Measurements from ENCODE around the gene PRND. TPM values are rescaled to one million over a fixed set of nuclear protein-coding genes. Genes with fewer than 3 reads are reported as not detected.

The PRND gene
- total and polyA plus RNA-seq, 10 of the 15 experiments (the other 5 are each of a cell fraction or from before 2014, with no cell fraction given), result not detected

GRCh38 chr20:4694076-4694475, 27.6 kb upstream of the PRND start:
- WGBS (ENCODE audit: insufficient coverage, insufficient replicate concordance, low lambda C conversion rate, missing lambda C conversion rate), result 93% methylated on average over 1 of the region's 1 CpG
- Histone ChIP-seq H3K4me1 (ENCODE audit: control insufficient read depth, insufficient read depth, low read length) (no peaks in the 10 kb centered on the region), H3K36me3 (ENCODE audit: control insufficient read depth in 2 of 2, insufficient read depth in 2 of 2, low read length in 1 of 2) (no peaks in the 10 kb centered on the region), H3K4me2 (ENCODE audit: control insufficient read depth, insufficient read depth) (no peak overlapping the region), H3K9me3 (replicated peaks; ENCODE audit: control insufficient read depth, insufficient read depth, low read length) (no peaks in the 10 kb centered on the region), H3K27ac (ENCODE audit: control insufficient read depth, insufficient read depth) (no peak overlapping the region), H3K79me2 (ENCODE audit: control insufficient read depth, insufficient read depth, low read length) (no peaks in the 10 kb centered on the region), H3K27me3 (replicated peaks in 1 of 2; ENCODE audit: control insufficient read depth in 2 of 2, insufficient read depth in 2 of 2, low read length in 1 of 2) (no peaks in the 10 kb centered on the region), H3K4me3 (no peak overlapping the region), H2AFZ (ENCODE audit: control insufficient read depth, low read depth, low read length) (no peak overlapping the region), H4K20me1 (ENCODE audit: control insufficient read depth, insufficient read depth) (no peaks in the 10 kb centered on the region), H3K9ac (ENCODE audit: control insufficient read depth, insufficient read depth, low read length) (no peak overlapping the region)
- RAD21 ChIA-PET (ENCODE audit: unreplicated experiment), result no interaction called here
- DNase-seq (ENCODE audit: low read depth, low spot score), result no peak
- SMC1A ChIA-PET (ENCODE audit: uncharacterized antibody, unreplicated experiment), result no interaction called here
- POLR2A ChIA-PET, result interaction anchor here (0.7 kb wide), 1 partner anchor 13 kb away, joined by 3 read pairs; no protein-coding TSS in a partner anchor
- CTCF ChIA-PET, result no interaction called here
- no peak for FAIRE-seq
- in situ Hi-C loops (cut with MboI) (no loop called here), intact Hi-C loops (cut with micrococcal nuclease; ENCODE audit: unreplicated experiment) (no loop called here)
- ATAC-seq, result no peak
- no TSS peak for BruUV-seq (replicated peaks)
- no peak for TF ChIP-seq RAD51 (IDR thresholded peaks at IDR 0.05)
- no peak for TF ChIP-seq FOS (IDR thresholded peaks at IDR 0.05; ENCODE audit: borderline replicate concordance, extremely low read depth, insufficient read length)
- TF ChIP-seq BHLHE40 (IDR thresholded peaks at IDR 0.05; ENCODE audit: borderline replicate concordance in 1 of 2, low read depth in 2 of 2, low read length in 1 of 2), result no peak
- TF ChIP-seq MXI1 (IDR thresholded peaks at IDR 0.05; ENCODE audit: low read depth, low read length), result no peak
- no peak for TF ChIP-seq EP300 (IDR thresholded peaks at IDR 0.05; ENCODE audit: borderline replicate concordance in 1 of 2, control insufficient read depth in 1 of 2, low read depth in 2 of 2, low read length in 2 of 2)
- no peak for TF ChIP-seq NFXL1 (IDR thresholded peaks at IDR 0.05; ENCODE audit: borderline replicate concordance)
- no peak for TF ChIP-seq ZNF274 (IDR thresholded peaks at IDR 0.05; ENCODE audit: insufficient read depth, insufficient read length)
- TF ChIP-seq EED (IDR thresholded peaks at IDR 0.05; ENCODE audit: low read depth), result no peak
- TF ChIP-seq SREBF1 (IDR thresholded peaks at IDR 0.05; ENCODE audit: low read length), result no peak
- no peak for TF ChIP-seq MYC (IDR thresholded peaks at IDR 0.05; ENCODE audit: insufficient read depth, insufficient read length, insufficient replicate concordance, low read length, severe bottlenecking)
- TF ChIP-seq CBX3 (IDR thresholded peaks at IDR 0.05; ENCODE audit: borderline replicate concordance, low read depth), result no peak
- no peak for TF ChIP-seq SMAD1 (IDR thresholded peaks at IDR 0.05; ENCODE audit: low read depth, partially characterized antibody)
- TF ChIP-seq ZNF217 (IDR thresholded peaks at IDR 0.05), result no peak
- TF ChIP-seq KDM1A (IDR thresholded peaks at IDR 0.05; ENCODE audit: borderline replicate concordance), result no peak
